GM18519 (cell line): ENCODE results near the gene GALNT10.
A peak's percentile ranks its signal among the peaks of the same experiment; 100 is the strongest.

ENCODE experiments used
- ATAC-seq: cut with Tn5 transposase; IDR thresholded peaks from one replicate; pipeline ENCODE4 v1.9.1; 2021; ENCODE audit warnings: mild to moderate bottlenecking, moderate library complexity; ENCODE audit not compliant: unreplicated experiment, low FRiP score

The GALNT10 gene

GRCh38 chr5:154201108-154201769, 10.7 kb downstream of the GALNT10 start:
- no peak for ATAC-seq

DNA sequence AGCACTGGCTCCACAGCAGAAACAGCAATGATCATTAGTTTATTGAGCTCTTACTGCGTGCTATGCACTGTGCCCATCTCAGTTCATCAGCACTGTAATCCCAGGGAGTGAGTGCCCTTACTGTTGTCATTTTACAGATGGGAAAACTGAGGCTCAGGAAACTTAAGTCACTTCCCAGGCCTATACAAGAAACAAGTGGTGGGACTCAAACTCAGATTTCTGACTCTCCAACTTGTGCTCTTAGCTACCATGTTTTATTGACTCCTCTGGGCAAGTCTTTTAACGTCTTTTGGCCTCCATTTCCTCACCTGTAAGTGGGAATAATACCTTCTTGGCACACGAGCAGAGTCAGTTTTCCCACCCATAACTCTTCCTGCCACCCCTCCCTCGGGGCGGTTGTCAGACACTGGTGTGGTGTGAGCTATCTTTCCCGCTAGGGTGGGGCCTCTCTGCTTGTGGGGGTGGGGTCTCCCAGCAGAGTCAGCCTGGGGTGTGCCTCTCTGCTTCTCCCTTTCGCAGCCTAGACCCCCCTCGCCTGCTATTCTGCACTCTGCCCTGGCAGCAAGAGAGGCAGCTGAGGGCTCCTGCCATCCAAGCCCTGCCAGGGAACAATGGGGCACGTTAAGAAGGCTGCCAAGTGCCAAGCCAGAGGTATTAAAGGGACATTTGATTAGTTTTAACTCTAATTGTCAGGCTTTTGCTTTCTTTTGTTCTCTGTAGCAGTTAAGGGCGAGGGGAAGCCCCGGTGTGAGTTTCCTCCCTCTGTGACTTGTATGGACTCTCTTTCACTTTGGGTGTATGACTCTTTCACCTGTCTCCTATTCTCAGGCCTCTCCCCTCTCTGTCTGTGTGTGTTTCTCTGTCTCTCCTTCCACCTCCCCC, 12.1 kb downstream of the GALNT10 start:
- ATAC-seq, result peak; percentile 81

GRCh38 chr5:154203798-154204578, 13.5 kb downstream of the GALNT10 start:
- no peak for ATAC-seq

DNA sequence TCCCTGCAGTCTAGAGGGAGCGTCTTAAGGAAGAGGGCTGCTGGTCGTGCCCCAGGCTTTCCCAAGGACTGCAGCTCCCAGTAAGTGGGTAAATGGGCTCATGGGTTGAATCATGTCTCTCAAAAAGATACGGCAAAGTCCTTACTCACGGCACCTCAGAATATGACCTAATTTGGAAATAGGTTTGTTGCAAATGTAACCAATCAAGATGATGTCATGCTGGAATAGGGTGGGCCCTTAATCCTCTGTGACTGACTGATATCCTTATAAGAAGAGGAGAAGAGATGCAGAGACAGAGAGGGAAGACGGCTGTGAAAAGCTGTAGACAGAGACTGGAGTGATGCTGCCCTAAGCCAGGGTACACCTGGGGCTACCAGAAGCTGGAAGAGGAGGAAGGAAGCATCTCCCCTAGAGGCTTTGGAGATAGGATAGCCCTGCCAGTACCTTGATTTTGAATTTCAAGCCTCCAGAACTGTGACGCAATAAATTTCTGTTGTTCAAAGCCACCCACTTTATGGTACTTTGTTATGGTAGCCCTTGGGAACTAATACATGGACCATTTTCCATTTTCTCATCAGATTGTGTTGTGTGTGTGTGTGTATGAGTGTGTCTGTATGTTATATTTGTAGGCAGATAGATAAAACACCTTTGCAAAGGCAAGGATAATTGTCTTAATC, 15.0 kb downstream of the GALNT10 start:
- ATAC-seq, result no peak

DNA sequence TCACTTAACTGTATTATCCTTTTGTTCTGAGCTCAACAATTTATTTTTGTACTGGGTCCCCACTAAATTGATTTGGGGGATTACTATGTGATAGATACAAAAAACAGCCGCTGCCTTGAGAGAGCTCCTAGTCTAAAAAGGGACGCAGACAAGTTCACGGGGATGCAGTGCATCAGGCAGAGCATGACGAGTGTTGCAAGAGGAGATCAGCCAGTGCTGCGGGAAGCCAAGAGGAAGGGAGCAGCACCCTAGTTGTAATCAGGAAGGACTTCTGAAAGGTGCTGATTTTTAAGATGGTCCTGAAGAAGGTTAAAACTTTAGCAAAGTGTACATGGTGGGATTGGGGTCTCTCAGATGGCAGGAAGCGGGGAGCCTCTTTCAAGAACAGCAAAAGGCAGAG, 15.8 kb downstream of the GALNT10 start:
- ATAC-seq, result no peak

DNA sequence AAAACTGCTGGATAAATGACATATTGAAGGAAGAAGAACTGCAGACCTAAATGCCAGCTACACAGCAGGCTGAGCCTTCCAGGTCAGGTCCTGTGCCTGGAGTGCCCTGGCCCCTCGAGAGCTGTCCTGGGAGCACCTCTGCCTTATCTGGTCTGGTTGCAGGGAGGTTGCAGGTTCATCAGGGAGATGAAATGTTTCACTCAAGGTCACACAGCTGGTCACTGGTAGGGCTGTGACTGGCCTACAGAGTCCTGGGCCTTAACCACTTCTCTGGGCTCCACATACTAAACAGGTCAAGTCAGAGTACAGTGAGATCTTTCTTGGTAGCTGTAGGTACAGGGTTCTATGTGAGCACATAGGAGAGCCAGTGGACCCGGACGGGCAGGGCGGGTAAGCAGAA, 16.7 kb downstream of the GALNT10 start:
- no peak for ATAC-seq

GRCh38 chr5:154209591-154210081, 19.1 kb downstream of the GALNT10 start:
- ATAC-seq, result no peak

DNA sequence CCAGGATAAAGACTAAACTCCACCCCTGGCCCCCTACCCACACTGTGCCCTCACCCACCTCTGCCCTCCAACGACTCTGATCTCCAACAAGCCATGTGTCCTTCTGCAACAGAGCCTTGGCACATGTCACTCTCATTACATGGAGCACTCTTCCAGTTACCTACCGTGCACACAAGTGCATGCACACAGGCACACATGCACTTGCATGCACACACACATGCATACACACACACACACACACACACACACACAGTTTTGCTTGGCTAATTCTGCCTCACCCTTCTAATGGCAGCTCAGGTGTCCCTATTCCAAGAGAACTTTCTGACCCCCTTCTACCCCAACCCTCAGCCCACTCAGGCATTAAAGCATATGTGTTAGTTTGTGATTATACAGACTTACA, 19.6 kb downstream of the GALNT10 start:
- no peak for ATAC-seq

GRCh38 chr5:154211641-154212390, 21.3 kb downstream of the GALNT10 start:
- ATAC-seq, result no peak

GRCh38 chr5:154213592-154213991, 23.1 kb downstream of the GALNT10 start:
- ATAC-seq, result no peak

- peak; percentile 84 for ATAC-seq
Measured at GRCh38 chr5:154214371-154215106, 24.0 kb downstream of the GALNT10 start.

GRCh38 chr5:154215571-154216325, 25.2 kb downstream of the GALNT10 start:
- no peak for ATAC-seq

DNA sequence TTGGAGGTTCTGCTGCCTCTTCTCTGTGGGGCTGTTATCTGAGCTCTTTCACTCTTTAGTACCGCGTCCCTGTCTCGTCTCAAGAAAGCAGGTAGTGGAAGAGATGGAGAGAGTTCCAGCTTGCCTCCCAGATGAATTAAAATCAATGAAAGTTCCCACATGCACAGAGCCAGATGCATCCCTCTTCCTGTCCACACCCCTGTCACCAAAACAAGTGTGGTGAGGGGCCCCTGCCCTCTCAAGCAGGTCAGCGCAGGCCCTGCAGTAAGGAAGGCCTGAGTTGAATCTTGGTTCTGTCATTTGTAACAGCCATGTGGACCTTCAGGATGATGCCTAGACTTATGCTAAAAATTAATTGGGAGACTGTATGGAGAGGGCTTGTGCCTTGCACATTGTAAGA, 26.9 kb downstream of the GALNT10 start:
- no peak for ATAC-seq

- no peak for ATAC-seq
Measured at GRCh38 chr5:154218786-154219185, 28.3 kb downstream of the GALNT10 start.

- no peak for ATAC-seq
Measured at GRCh38 chr5:154220625-154221024, 30.1 kb downstream of the GALNT10 start.

DNA sequence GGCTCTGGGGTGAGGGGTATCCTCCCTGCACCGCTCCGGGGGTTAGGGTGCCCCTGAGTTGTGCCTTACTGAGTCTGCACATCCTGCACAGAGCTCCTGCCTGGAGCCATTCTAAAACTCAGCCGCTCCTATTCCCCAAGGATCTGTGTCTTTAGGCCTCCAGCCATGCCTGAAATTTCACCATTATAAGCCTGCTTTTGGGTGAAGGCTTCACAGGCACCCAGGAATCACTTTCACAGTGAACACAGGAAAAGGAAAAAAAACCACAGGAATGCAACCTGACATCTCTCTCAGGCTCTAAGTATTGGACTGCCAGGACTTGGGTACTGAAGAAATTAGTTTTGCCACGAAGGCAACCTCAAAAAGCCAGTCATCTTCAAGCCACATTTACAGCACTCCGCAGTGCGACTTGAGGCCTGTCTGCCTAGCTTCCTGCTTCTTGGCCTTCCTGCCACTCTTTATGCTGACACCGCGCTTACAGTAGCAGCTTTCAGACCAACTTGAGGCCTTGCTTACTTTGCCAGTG, 30.9 kb downstream of the GALNT10 start:
- no peak for ATAC-seq

GRCh38 chr5:154222414-154222813, 31.9 kb downstream of the GALNT10 start:
- ATAC-seq, result no peak

- ATAC-seq, result no peak
Measured at GRCh38 chr5:154223320-154223719, 32.8 kb downstream of the GALNT10 start.
